Ovary (tissue), 3 donors: ENCODE data around the gene NUP160.

Experiments
- CTCF ChIP-seq, 3 donors: fragments of 450-650 bp in 2 of 3; fragments of 200-600 bp in 1 of 3; IDR thresholded peaks; one replicate each; pipeline versions ENCODE4 v1.5.1 to v1.8.0; 2016 to 2022; ENCODE audit warnings: antibody characterized with exemption in 3 of 3, mild to moderate bottlenecking in 1 of 3
- POLR2A ChIP-seq: fragments of 450-650 bp; IDR thresholded peaks from one replicate; pipeline ENCODE4 v1.6.1; 2017; ENCODE audit warnings: antibody characterized with exemption, mild to moderate bottlenecking, moderate library complexity
- donor health status: DM: no; HTN: no; CAD: no.

GRCh38 chr11:47732271-47732670 lies 115.9 kb downstream of the NUP160 start:
- TF ChIP-seq CTCF (IDR thresholded peaks at IDR 0.05) (no peak), POLR2A (no peak)
